B cell (primary cell): Measurements from ENCODE around the gene LRRC42. TPM values are rescaled to one million over a fixed set of nuclear protein-coding genes. Genes with fewer than 3 reads are reported as not detected.
"Not testable (repeated sequence)": the region's sequence is repeated elsewhere in the genome, so short reads cannot be mapped to it uniquely, and the experiment has no call there.

Experiments used
- ATAC-seq: fragments of 200-7000 bp; cut with Tn5 transposase; one replicate; pipeline ENCODE4 v1.10.0; 2021; ENCODE audit warnings: low read depth, mild to moderate bottlenecking, moderate number of reproducible peaks, moderate library complexity
- CTCF ChIA-PET: fragments of 350-600 bp; sonication (Branson Sonifier 250); formaldehyde crosslinking; loops from one replicate; lab custom pipeline; 2021; ENCODE audit warnings: antibody characterized with exemption, inconsistent platforms; lab: Charles Lee
- POLR2A ChIA-PET: fragments of 350-600 bp; sonication (Branson Sonifier 250); formaldehyde crosslinking; loops from one replicate; lab custom pipeline; 2021; ENCODE audit warnings: antibody characterized with exemption; lab: Charles Lee
- DNase-seq: peaks from one replicate; pipeline ENCODE4 v3.0.0; 2013
- H2AFZ ChIP-seq: 2 replicates; pipeline ENCODE4 v1.6.1; 2012; ENCODE audit warnings: mild to moderate bottlenecking, low read depth, low read length; ENCODE audit not compliant: insufficient read depth, poor library complexity, severe bottlenecking
- H3K27ac ChIP-seq, 2 donors: 1 replicate in 1 of 2; 2 replicates in 1 of 2; pipeline ENCODE4 v1.5.1; 2012 to 2013; ENCODE audit warnings: low read length in 2 of 2, mild to moderate bottlenecking in 2 of 2, moderate library complexity in 1 of 2
- H3K27me3 ChIP-seq, 4 experiments: fragments of 200-600 bp in 1 of 4; sonication (generic) in 1 of 4; replicated peaks in 1 of 4; 1 replicate in 2 of 4; 2 replicates in 2 of 4; pipeline versions ENCODE4 v1.6.1 to v1.7.0; 2013 to 2016; ENCODE audit warnings: low read length in 3 of 4, mild to moderate bottlenecking in 2 of 4, mixed read lengths in 1 of 4, moderate library complexity in 1 of 4; ENCODE audit not compliant: insufficient read depth in 4 of 4, control insufficient read depth in 3 of 4; ENCODE audit errors: control extremely low read depth in 1 of 4
- H3K36me3 ChIP-seq, 2 experiments: replicated peaks in 1 of 2; 1 replicate in 1 of 2; 2 replicates in 1 of 2; pipeline versions ENCODE4 v1.6.1 to v1.7.1; 2013; ENCODE audit warnings: low read length in 1 of 2; ENCODE audit not compliant: insufficient read depth in 2 of 2, control insufficient read depth in 1 of 2; ENCODE audit errors: control extremely low read depth in 1 of 2, extremely low read depth in 1 of 2
- H3K4me1 ChIP-seq, 2 donors: fragments of 200-600 bp in 1 of 2; sonication (generic) in 1 of 2; 1 replicate in 1 of 2; 2 replicates in 1 of 2; pipeline versions ENCODE4 v1.5.1 to v1.6.1; 2013 to 2017; ENCODE audit warnings: low read length in 2 of 2; ENCODE audit not compliant: control insufficient read depth in 2 of 2, insufficient read depth in 2 of 2
- H3K4me2 ChIP-seq: replicated peaks from 2 replicates; pipeline ENCODE3; 2012; ENCODE audit warnings: mild to moderate bottlenecking, low read depth, low read length; ENCODE audit not compliant: poor library complexity, severe bottlenecking
- H3K4me3 ChIP-seq, 5 experiments: fragments of 200-600 bp in 1 of 5; sonication (generic) in 1 of 5; 1 replicate in 3 of 5; 2 replicates in 2 of 5; pipeline versions ENCODE4 v1.5.1 to v1.7.0; 2011 to 2016; ENCODE audit warnings: low read length in 4 of 5, mild to moderate bottlenecking in 4 of 5, low read depth in 2 of 5, control low read depth in 1 of 5, moderate library complexity in 1 of 5; ENCODE audit not compliant: insufficient read depth in 1 of 5; ENCODE audit errors: control extremely low read depth in 1 of 5, extremely low read depth in 1 of 5
- H3K79me2 ChIP-seq: fragments of 200-600 bp; sonication (generic); one replicate; pipeline ENCODE4 v1.6.0; 2016; ENCODE audit warnings: low read length; ENCODE audit not compliant: control insufficient read depth, insufficient read depth
- H3K9ac ChIP-seq: fragments of 200-600 bp; sonication (generic); 2 replicates; pipeline ENCODE4 v1.6.1; 2017; ENCODE audit warnings: mild to moderate bottlenecking, low read length, moderate library complexity
- H3K9me3 ChIP-seq, 3 donors: one replicate each; pipeline versions ENCODE4 v1.6.1 to v1.7.1; 2013; ENCODE audit warnings: low read length in 2 of 3; ENCODE audit not compliant: control insufficient read depth in 2 of 3, insufficient read depth in 1 of 3; ENCODE audit errors: control extremely low read depth in 1 of 3
- H4K20me1 ChIP-seq: 2 replicates; pipeline ENCODE4 v1.6.0; 2012; ENCODE audit warnings: mild to moderate bottlenecking, low read length; ENCODE audit not compliant: insufficient read depth, control insufficient read depth, poor library complexity, severe bottlenecking
- H3K27ac Mint-ChIP-seq: one replicate; pipeline ENCODE4 v1.8.0; 2021; ENCODE audit warnings: mixed read lengths
- H3K27me3 Mint-ChIP-seq: one replicate; pipeline ENCODE4 v1.8.0; 2021; ENCODE audit warnings: mixed read lengths
- H3K4me1 Mint-ChIP-seq: one replicate; pipeline ENCODE4 v1.8.0; 2021; ENCODE audit warnings: mixed read lengths
- H3K4me3 Mint-ChIP-seq: one replicate; pipeline ENCODE4 v1.8.0; 2021; ENCODE audit warnings: mixed read lengths
- H3K9me3 Mint-ChIP-seq: one replicate; pipeline ENCODE4 v1.8.0; 2022; ENCODE audit warnings: mixed read lengths; ENCODE audit not compliant: insufficient read depth
- EZH2 ChIP-seq: IDR thresholded peaks from 2 replicates; pipeline ENCODE4 v1.6.1; 2012; ENCODE audit warnings: borderline replicate concordance, low read depth, mild to moderate bottlenecking, moderate library complexity, low read length; ENCODE audit not compliant: insufficient read depth, poor library complexity, severe bottlenecking
- WGBS: methylation state at CpG from one replicate; pipeline ENCODE4 v1.1.5; 2013; ENCODE audit warnings: missing lambda C conversion rate; ENCODE audit not compliant: insufficient coverage; 5-methylcytosine and 5-hydroxymethylcytosine counted together
- intact Hi-C: fragments of 100-400 bp; cut with micrococcal nuclease; formaldehyde crosslinking; loops from one replicate; pipeline ENCODE4 v1.10.0; 2022
- polyA plus RNA-seq: library from polyadenylated mRNA; depleted of rRNA; stranded (reverse); fragments of >200 nt; gene quantifications from 2 replicates; pipeline ENCODE4 v1.2.3, GENCODE V29; 2012
- total RNA-seq, 2 donors: library from RNA; stranded (reverse); fragments of 120-200 nt in 1 of 2; gene quantifications; 1 replicate in 1 of 2; 2 replicates in 1 of 2; pipeline versions ENCODE4 v1.2.3 to v1.2.4, GENCODE V29; 2013 to 2022
- TF ChIP-seq, protein P1 (sequence below): fragments of 200-600 bp; IDR thresholded peaks from one replicate; pipeline ENCODE4 v1.8.0; 2022; ENCODE audit warnings: antibody characterized with exemption, mild to moderate bottlenecking

The LRRC42 gene
- total and polyA plus RNA-seq, 2 donors (not counting 1 experiment from before 2014, with no cell fraction given), result 4.7 to 10.3 TPM

- Mint-ChIP-seq H3K27ac (no peak overlapping the region), H3K9me3 (no peaks in the 10 kb centered on the region), H3K4me1 (no peaks in the 10 kb centered on the region), H3K27me3 (no peaks in the 10 kb centered on the region), H3K4me3 (no peak overlapping the region)
- H3K4me3 ChIP-seq, result no peak overlapping the region
- no peak for DNase-seq
- no peak overlapping the region for H3K27ac ChIP-seq
- H3K27me3 ChIP-seq, result no peaks in the 10 kb centered on the region
- peaks cover 0 to 3% of the 10 kb centered on the region in 2 donors for H3K4me1 ChIP-seq
- no peak overlapping the region for H2AFZ ChIP-seq
- intact Hi-C loops, result no loop called here
- TF ChIP-seq, protein P1, sequence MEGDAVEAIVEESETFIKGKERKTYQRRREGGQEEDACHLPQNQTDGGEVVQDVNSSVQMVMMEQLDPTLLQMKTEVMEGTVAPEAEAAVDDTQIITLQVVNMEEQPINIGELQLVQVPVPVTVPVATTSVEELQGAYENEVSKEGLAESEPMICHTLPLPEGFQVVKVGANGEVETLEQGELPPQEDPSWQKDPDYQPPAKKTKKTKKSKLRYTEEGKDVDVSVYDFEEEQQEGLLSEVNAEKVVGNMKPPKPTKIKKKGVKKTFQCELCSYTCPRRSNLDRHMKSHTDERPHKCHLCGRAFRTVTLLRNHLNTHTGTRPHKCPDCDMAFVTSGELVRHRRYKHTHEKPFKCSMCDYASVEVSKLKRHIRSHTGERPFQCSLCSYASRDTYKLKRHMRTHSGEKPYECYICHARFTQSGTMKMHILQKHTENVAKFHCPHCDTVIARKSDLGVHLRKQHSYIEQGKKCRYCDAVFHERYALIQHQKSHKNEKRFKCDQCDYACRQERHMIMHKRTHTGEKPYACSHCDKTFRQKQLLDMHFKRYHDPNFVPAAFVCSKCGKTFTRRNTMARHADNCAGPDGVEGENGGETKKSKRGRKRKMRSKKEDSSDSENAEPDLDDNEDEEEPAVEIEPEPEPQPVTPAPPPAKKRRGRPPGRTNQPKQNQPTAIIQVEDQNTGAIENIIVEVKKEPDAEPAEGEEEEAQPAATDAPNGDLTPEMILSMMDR, result no peak
- TF ChIP-seq EZH2, result no peak
- no peak for ATAC-seq
- H3K9ac ChIP-seq, result no peak overlapping the region
- H3K9me3 ChIP-seq, result no peaks in the 10 kb centered on the region
- no CpG with 5 or more reads among the region's 2 CpGs for WGBS
- H3K79me2 ChIP-seq, result no peaks in the 10 kb centered on the region
- H3K4me2 ChIP-seq, result no peak overlapping the region
- ChIA-PET POLR2A (no interaction called here), CTCF (interaction anchor here (0.7 kb wide), 1 partner anchor 8 kb away, joined by 5 read pairs; no protein-coding TSS in a partner anchor)
- H4K20me1 ChIP-seq, result no peaks in the 10 kb centered on the region
- H3K36me3 ChIP-seq, result peaks cover 14 to 18% of the 10 kb centered on the region in 2 experiments
Observed at GRCh38 chr1:53968125-53968513, 22.0 kb downstream of the LRRC42 start.

- H3K27ac Mint-ChIP-seq, ATAC-seq, H3K4me1 Mint-ChIP-seq, H2AFZ ChIP-seq, H3K4me3 ChIP-seq, H3K4me2 ChIP-seq, H3K27me3 ChIP-seq, DNase-seq, H4K20me1 ChIP-seq, H3K4me3 Mint-ChIP-seq, H3K9ac ChIP-seq, POLR2A ChIA-PET, H3K4me1 ChIP-seq, intact Hi-C loops, H3K27ac ChIP-seq, H3K27me3 Mint-ChIP-seq, H3K9me3 Mint-ChIP-seq, H3K79me2 ChIP-seq, H3K9me3 ChIP-seq: not testable (repeated sequence)
- CTCF ChIA-PET, result interaction anchor here (1.0 to 1.2 kb wide), 2 partner anchors 9 to 109 kb away, joined by 4 to 5 read pairs; no protein-coding TSS in a partner anchor
- peaks cover 9 to 15% of the 10 kb centered on the region in 2 experiments for H3K36me3 ChIP-seq
- WGBS, result no CpG with 5 or more reads among the region's 2 CpGs
Observed at GRCh38 chr1:53969323-53969722, 23.2 kb downstream of the LRRC42 start.
